Endothelial cell (in vitro differentiated cells): ENCODE measurements around the gene PAM16. TPM values are rescaled to one million over a fixed set of nuclear protein-coding genes. Genes with fewer than 3 reads are reported as not detected.

Source experiments
- DNase-seq: peaks from one replicate; pipeline ENCODE4 v3.0.0; 2021; ENCODE audit warnings: low spot score
- H3K27ac Mint-ChIP-seq: one replicate; pipeline ENCODE4 v1.8.0; 2021; ENCODE audit warnings: mixed read lengths, inconsistent platforms; ENCODE audit not compliant: unreplicated experiment
- H3K27me3 Mint-ChIP-seq: one replicate; pipeline ENCODE4 v1.8.0; 2021; ENCODE audit warnings: mild to moderate bottlenecking, moderate library complexity, mixed read lengths, inconsistent platforms; ENCODE audit not compliant: unreplicated experiment
- H3K36me3 Mint-ChIP-seq: one replicate; pipeline ENCODE4 v1.8.0; 2021; ENCODE audit warnings: mild to moderate bottlenecking, low read depth, mixed read lengths, inconsistent platforms; ENCODE audit not compliant: unreplicated experiment
- H3K4me1 Mint-ChIP-seq: one replicate; pipeline ENCODE4 v1.8.0; 2021; ENCODE audit warnings: mild to moderate bottlenecking, mixed read lengths, inconsistent platforms; ENCODE audit not compliant: unreplicated experiment
- H3K4me3 Mint-ChIP-seq: one replicate; pipeline ENCODE4 v1.8.0; 2021; ENCODE audit warnings: mild to moderate bottlenecking, mixed read lengths, inconsistent platforms; ENCODE audit not compliant: unreplicated experiment
- H3K9me3 Mint-ChIP-seq: one replicate; pipeline ENCODE4 v1.8.0; 2021; ENCODE audit warnings: mixed read lengths, inconsistent platforms; ENCODE audit not compliant: unreplicated experiment
- CTCF ChIP-seq: fragments of 200-600 bp; sonication (generic); IDR thresholded peaks from one replicate; pipeline ENCODE4 v1.5.0; 2021; ENCODE audit warnings: antibody characterized with exemption; ENCODE audit not compliant: unreplicated experiment
- total RNA-seq: library from RNA; stranded (reverse); fragmentation: NEBNext Ultra II Directional; extraction: Animal tissue kit (Norgen Biotek cat#: 25700); gene quantifications from one replicate; pipeline ENCODE4 v1.2.1, GENCODE V29; 2021; ENCODE audit not compliant: unreplicated experiment

The PAM16 gene
- total RNA-seq, 1 donor from 2014 or later = 29.5 TPM

- H3K4me1 Mint-ChIP-seq = peaks cover 6% of the 10 kb centered on the region
- H3K27ac Mint-ChIP-seq = no peak overlapping the region
- peaks cover 16% of the 10 kb centered on the region for H3K27me3 Mint-ChIP-seq
- no peaks in the 10 kb centered on the region for H3K36me3 Mint-ChIP-seq
- H3K9me3 Mint-ChIP-seq = no peaks in the 10 kb centered on the region
- no peak for TF ChIP-seq CTCF
- no peak for DNase-seq
- no peak overlapping the region for H3K4me3 Mint-ChIP-seq
Measured at GRCh38 chr16:4318451-4318910, 32.6 kb downstream of the PAM16 start.

GRCh38 chr16:4317532-4318450 lies 33.3 kb downstream of the PAM16 start:
- Mint-ChIP-seq H3K4me1 (peaks cover 6% of the 10 kb centered on the region), H3K4me3 (no peak overlapping the region), H3K27ac (no peak overlapping the region), H3K27me3 (peaks cover 16% of the 10 kb centered on the region), H3K9me3 (no peaks in the 10 kb centered on the region), H3K36me3 (no peaks in the 10 kb centered on the region)
- no peak for DNase-seq
- TF ChIP-seq CTCF = no peak

GRCh38 chr16:4316864-4317531 lies 34.1 kb downstream of the PAM16 start:
- no peak overlapping the region for H3K27ac Mint-ChIP-seq
- DNase-seq = no peak
- peaks cover 16% of the 10 kb centered on the region for H3K27me3 Mint-ChIP-seq
- peaks cover 6% of the 10 kb centered on the region for H3K4me1 Mint-ChIP-seq
- H3K9me3 Mint-ChIP-seq = no peaks in the 10 kb centered on the region
- H3K36me3 Mint-ChIP-seq = no peaks in the 10 kb centered on the region
- H3K4me3 Mint-ChIP-seq = no peak overlapping the region
- TF ChIP-seq CTCF = no peak

- no peak overlapping the region for H3K4me3 Mint-ChIP-seq
- TF ChIP-seq CTCF = no peak
- no peaks in the 10 kb centered on the region for H3K36me3 Mint-ChIP-seq
- peaks cover 6% of the 10 kb centered on the region for H3K4me1 Mint-ChIP-seq
- DNase-seq = no peak
- H3K27me3 Mint-ChIP-seq = peaks cover 16% of the 10 kb centered on the region
- H3K27ac Mint-ChIP-seq = no peak overlapping the region
- H3K9me3 Mint-ChIP-seq = no peaks in the 10 kb centered on the region
Measured at GRCh38 chr16:4316108-4316863, 34.8 kb downstream of the PAM16 start.
